Activated T-helper 1 cell treated with anti-CD3 and anti-CD28 coated beads, Interleukin-12 subunit alpha, Interleukin-12 subunit beta, Interleukin-2, Interleukin-4 antibody, amounts not matched to agents 30 ng/mL and 10 ng/mL and 1 ng/mL, durations not matched to agents 14 hours and 24 hours and 36 hours (primary cell): Measurements from ENCODE around the gene IL32. TPM values are rescaled to one million over a fixed set of nuclear protein-coding genes. Genes with fewer than 3 reads are reported as not detected.

Experiments
- DNase-seq: peaks from one replicate; pipeline ENCODE4 v3.0.0; 2021; ENCODE audit warnings: low spot score
- H3K27ac Mint-ChIP-seq: one replicate; pipeline ENCODE4 v1.8.0; 2021; ENCODE audit warnings: mild to moderate bottlenecking, mixed read lengths
- H3K27me3 Mint-ChIP-seq: one replicate; pipeline ENCODE4 v1.8.0; 2022; ENCODE audit warnings: mild to moderate bottlenecking, moderate library complexity, mixed read lengths; ENCODE audit not compliant: insufficient read depth
- H3K36me3 Mint-ChIP-seq: one replicate; pipeline ENCODE4 v1.8.0; 2021; ENCODE audit warnings: low read depth, mixed read lengths
- H3K4me1 Mint-ChIP-seq: one replicate; pipeline ENCODE4 v1.8.0; 2021; ENCODE audit warnings: low read depth, mixed read lengths
- H3K4me3 Mint-ChIP-seq: one replicate; pipeline ENCODE4 v1.8.0; 2021; ENCODE audit warnings: mild to moderate bottlenecking, moderate library complexity, mixed read lengths
- H3K9me3 Mint-ChIP-seq: one replicate; pipeline ENCODE4 v1.8.0; 2021; ENCODE audit warnings: mixed read lengths
- intact Hi-C: fragments of 100-400 bp; cut with micrococcal nuclease; formaldehyde crosslinking; loops from one replicate; pipeline ENCODE4 v1.15.1; 2024
- total RNA-seq: library from RNA; stranded (reverse); gene quantifications from 2 replicates; pipeline ENCODE4 v1.2.3, GENCODE V29; 2022

IL32 gene
- total RNA-seq, 1 donor from 2014 or later: 993 TPM

- Mint-ChIP-seq H3K4me1 (peaks cover 35% of the 10 kb centered on the region), H3K36me3 (peaks cover 15% of the 10 kb centered on the region), H3K9me3 (no peaks in the 10 kb centered on the region), H3K4me3 (peak overlapping the region; percentile 84), H3K27me3 (peaks cover 3% of the 10 kb centered on the region), H3K27ac (peak overlapping the region; percentile 91)
- intact Hi-C loops: loop anchor here (2.0 kb wide), 2 partner anchors 55 to 119 kb away; partner anchors contain the start of gene PAQR4
- no peak for DNase-seq
Observed at GRCh38 chr16:3023415-3023668, 42.1 kb upstream of the IL32 start.

GRCh38 chr16:3023669-3024478 lies 41.6 kb upstream of the IL32 start, which contains the start of the genes HCFC1R1 and THOC6:
HCFC1R1 (minus strand) TSS chr16:3023942; CDS start chr16:3023941, 1 bp downstream.
THOC6 (plus strand) TSS chr16:3024035; CDS start chr16:3024327, 292 bp downstream.
- Mint-ChIP-seq H3K4me1 (peaks cover 36% of the 10 kb centered on the region), H3K9me3 (no peaks in the 10 kb centered on the region), H3K4me3 (peak within 1 kb of the TSS; percentile 84), H3K27me3 (peaks cover 1% of the 10 kb centered on the region), H3K27ac (peak within 1 kb of the TSS; percentile 91), H3K36me3 (peaks cover 15% of the 10 kb centered on the region)
- DNase-seq: peak; percentile 94
- intact Hi-C loops: loop anchor here (1.0 to 2.0 kb wide), 5 partner anchors 21 to 119 kb away; partner anchors contain the start of gene PAQR4

- Mint-ChIP-seq H3K27ac (no peak overlapping the region), H3K27me3 (peaks cover 5% of the 10 kb centered on the region), H3K36me3 (peaks cover 15% of the 10 kb centered on the region), H3K4me3 (no peak overlapping the region), H3K4me1 (peaks cover 44% of the 10 kb centered on the region), H3K9me3 (no peaks in the 10 kb centered on the region)
- intact Hi-C loops: no loop called here
- DNase-seq: no peak
Observed at GRCh38 chr16:3025032-3026002, 40.1 kb upstream of the IL32 start.

GRCh38 chr16:3026003-3026378 lies 39.4 kb upstream of the IL32 start:
- peaks cover 15% of the 10 kb centered on the region for H3K36me3 Mint-ChIP-seq
- H3K4me3 Mint-ChIP-seq: no peak overlapping the region
- peaks cover 44% of the 10 kb centered on the region for H3K4me1 Mint-ChIP-seq
- intact Hi-C loops: no loop called here
- no peak overlapping the region for H3K27ac Mint-ChIP-seq
- H3K9me3 Mint-ChIP-seq: no peaks in the 10 kb centered on the region
- DNase-seq: no peak
- peaks cover 6% of the 10 kb centered on the region for H3K27me3 Mint-ChIP-seq

- Mint-ChIP-seq H3K27me3 (peaks cover 9% of the 10 kb centered on the region), H3K36me3 (peaks cover 17% of the 10 kb centered on the region), H3K9me3 (no peaks in the 10 kb centered on the region), H3K4me3 (no peak overlapping the region), H3K27ac (no peak overlapping the region), H3K4me1 (peaks cover 37% of the 10 kb centered on the region)
- intact Hi-C loops: no loop called here
- DNase-seq: no peak
Observed at GRCh38 chr16:3026609-3027488, 38.6 kb upstream of the IL32 start.

- Mint-ChIP-seq H3K27ac (no peak overlapping the region), H3K36me3 (peaks cover 17% of the 10 kb centered on the region), H3K4me1 (peaks cover 35% of the 10 kb centered on the region), H3K9me3 (no peaks in the 10 kb centered on the region), H3K27me3 (peaks cover 13% of the 10 kb centered on the region), H3K4me3 (no peak overlapping the region)
- intact Hi-C loops: no loop called here
- no peak for DNase-seq
Observed at GRCh38 chr16:3027489-3027795, 38.0 kb upstream of the IL32 start.

- Mint-ChIP-seq H3K27me3 (peaks cover 20% of the 10 kb centered on the region), H3K4me3 (peak overlapping the region; percentile 57), H3K27ac (no peak overlapping the region), H3K4me1 (peaks cover 33% of the 10 kb centered on the region), H3K36me3 (peaks cover 17% of the 10 kb centered on the region), H3K9me3 (no peaks in the 10 kb centered on the region)
- intact Hi-C loops: loop anchor here (1.0 kb wide), 2 partner anchors 8 to 25 kb away; partner anchors contain the start of gene TNFRSF12A
- peak; percentile 79 for DNase-seq
Observed at GRCh38 chr16:3027983-3028715, 37.3 kb upstream of the IL32 start.

GRCh38 chr16:3028716-3029319 lies 36.6 kb upstream of the IL32 start:
- intact Hi-C loops: loop anchor here (1.0 kb wide), 2 partner anchors 9 to 26 kb away; partner anchors contain the start of gene TNFRSF12A
- H3K4me1 Mint-ChIP-seq: peaks cover 35% of the 10 kb centered on the region
- peaks cover 17% of the 10 kb centered on the region for H3K36me3 Mint-ChIP-seq
- peak overlapping the region; percentile 61 for H3K4me3 Mint-ChIP-seq
- H3K27ac Mint-ChIP-seq: no peak overlapping the region
- no peak for DNase-seq
- H3K27me3 Mint-ChIP-seq: peaks cover 27% of the 10 kb centered on the region
- H3K9me3 Mint-ChIP-seq: no peaks in the 10 kb centered on the region

- Mint-ChIP-seq H3K36me3 (peaks cover 16% of the 10 kb centered on the region), H3K4me3 (peak overlapping the region; percentile 60), H3K4me1 (peaks cover 30% of the 10 kb centered on the region), H3K27me3 (peaks cover 35% of the 10 kb centered on the region), H3K9me3 (no peaks in the 10 kb centered on the region), H3K27ac (peak overlapping the region; percentile 61)
- intact Hi-C loops: no loop called here
- DNase-seq: no peak
Observed at GRCh38 chr16:3029491-3030221, 35.8 kb upstream of the IL32 start.

- no peak for DNase-seq
- Mint-ChIP-seq H3K36me3 (peaks cover 15% of the 10 kb centered on the region), H3K27me3 (peaks cover 44% of the 10 kb centered on the region), H3K4me3 (peak overlapping the region; percentile 60), H3K4me1 (peaks cover 30% of the 10 kb centered on the region), H3K27ac (peak overlapping the region; percentile 61), H3K9me3 (no peaks in the 10 kb centered on the region)
- intact Hi-C loops: loop anchor here (1.0 kb wide), 2 partner anchors 15 to 136 kb away; no protein-coding TSS in a partner anchor
Observed at GRCh38 chr16:3030222-3031212, 34.9 kb upstream of the IL32 start.
